ENCODE measurements around the gene PPP2R5C.

The PPP2R5C gene

GRCh38 chr14:101714394-101714793 lies 47.1 kb upstream of the PPP2R5C start:
- H3K27me3 ChIP-seq (ENCODE audit: insufficient read depth, low read depth) = no peaks in the 10 kb centered on the region

GRCh38 chr14:101715210-101716076 lies 46.1 kb upstream of the PPP2R5C start:
- Histone ChIP-seq H3K36me3 (ENCODE audit: insufficient read depth) (no peaks in the 10 kb centered on the region), H3K4me1 (ENCODE audit: low read depth, poor library complexity, severe bottlenecking) (no peaks in the 10 kb centered on the region), H3K4me3 (IDR thresholded peaks at IDR 0.05; ENCODE audit: insufficient read depth, low read depth, low read length) (no peak overlapping the region), H4K20me1 (ENCODE audit: insufficient read depth) (no peaks in the 10 kb centered on the region), H3K27ac (no peak overlapping the region), H3K79me2 (ENCODE audit: insufficient read depth, low read depth) (no peaks in the 10 kb centered on the region), H3K4me2 (no peak overlapping the region), H2AFZ (ENCODE audit: low read depth) (no peak overlapping the region), H3K9ac (no peak overlapping the region), H3K27me3 (ENCODE audit: insufficient read depth, low read depth) (no peaks in the 10 kb centered on the region)
- no peak for TF ChIP-seq CTCF (conservative IDR thresholded peaks at IDR 0.05; ENCODE audit: low read depth, low read length)

More at GRCh38 chr14:101714394-101714793, 47.1 kb upstream of the PPP2R5C start:
- H3K36me3 ChIP-seq (ENCODE audit: insufficient read depth) = no peaks in the 10 kb centered on the region
- no peak overlapping the region for H3K4me3 ChIP-seq (IDR thresholded peaks at IDR 0.05; ENCODE audit: insufficient read depth, low read depth, low read length)
- H2AFZ ChIP-seq (ENCODE audit: low read depth) = no peak overlapping the region
- no peaks in the 10 kb centered on the region for H3K79me2 ChIP-seq (ENCODE audit: insufficient read depth, low read depth)
- H3K9ac ChIP-seq = no peak overlapping the region
- H3K4me2 ChIP-seq = no peak overlapping the region
- no peak for TF ChIP-seq CTCF (conservative IDR thresholded peaks at IDR 0.05; ENCODE audit: low read depth, low read length)
- no peaks in the 10 kb centered on the region for H4K20me1 ChIP-seq (ENCODE audit: insufficient read depth)
- H3K27ac ChIP-seq = no peak overlapping the region
- H3K4me1 ChIP-seq (ENCODE audit: low read depth, poor library complexity, severe bottlenecking) = no peaks in the 10 kb centered on the region

- Histone ChIP-seq H4K20me1 (ENCODE audit: insufficient read depth) (no peaks in the 10 kb centered on the region), H3K27me3 (ENCODE audit: insufficient read depth, low read depth) (no peaks in the 10 kb centered on the region)
- no peak for TF ChIP-seq CTCF (conservative IDR thresholded peaks at IDR 0.05; ENCODE audit: low read depth, low read length)
Observed at GRCh38 chr14:101716077-101716950, 45.2 kb upstream of the PPP2R5C start.

GRCh38 chr14:101716956-101717662 lies 44.4 kb upstream of the PPP2R5C start:
- Histone ChIP-seq H3K4me2 (no peak overlapping the region), H3K36me3 (ENCODE audit: insufficient read depth) (no peaks in the 10 kb centered on the region), H3K4me3 (IDR thresholded peaks at IDR 0.05; ENCODE audit: insufficient read depth, low read depth, low read length) (no peak overlapping the region), H3K4me1 (ENCODE audit: low read depth, poor library complexity, severe bottlenecking) (no peaks in the 10 kb centered on the region), H3K27ac (no peak overlapping the region), H3K27me3 (ENCODE audit: insufficient read depth, low read depth) (no peaks in the 10 kb centered on the region), H3K79me2 (ENCODE audit: insufficient read depth, low read depth) (no peaks in the 10 kb centered on the region), H4K20me1 (ENCODE audit: insufficient read depth) (no peaks in the 10 kb centered on the region), H3K9ac (no peak overlapping the region), H2AFZ (ENCODE audit: low read depth) (no peak overlapping the region)
- no peak for TF ChIP-seq CTCF (conservative IDR thresholded peaks at IDR 0.05; ENCODE audit: low read depth, low read length)

More at GRCh38 chr14:101716077-101716950, 45.2 kb upstream of the PPP2R5C start:
- Histone ChIP-seq H3K4me3 (IDR thresholded peaks at IDR 0.05; ENCODE audit: insufficient read depth, low read depth, low read length) (no peak overlapping the region), H3K36me3 (ENCODE audit: insufficient read depth) (no peaks in the 10 kb centered on the region), H3K4me2 (no peak overlapping the region), H2AFZ (ENCODE audit: low read depth) (no peak overlapping the region), H3K79me2 (ENCODE audit: insufficient read depth, low read depth) (no peaks in the 10 kb centered on the region), H3K4me1 (ENCODE audit: low read depth, poor library complexity, severe bottlenecking) (no peaks in the 10 kb centered on the region), H3K9ac (no peak overlapping the region), H3K27ac (no peak overlapping the region)
